SHP77 treated with DMSO at 0.1 percent for 48 hours (cell line): ENCODE results near the gene FRMD6.
"Not testable (repeated sequence)": the region's sequence is repeated elsewhere in the genome, so short reads cannot be mapped to it uniquely, and the experiment has no call there.

Experiments
- DNase-seq: peaks from one replicate; lab custom pipeline; 2025; lab: John Stamatoyannopoulos, UW

Gene FRMD6

DNA sequence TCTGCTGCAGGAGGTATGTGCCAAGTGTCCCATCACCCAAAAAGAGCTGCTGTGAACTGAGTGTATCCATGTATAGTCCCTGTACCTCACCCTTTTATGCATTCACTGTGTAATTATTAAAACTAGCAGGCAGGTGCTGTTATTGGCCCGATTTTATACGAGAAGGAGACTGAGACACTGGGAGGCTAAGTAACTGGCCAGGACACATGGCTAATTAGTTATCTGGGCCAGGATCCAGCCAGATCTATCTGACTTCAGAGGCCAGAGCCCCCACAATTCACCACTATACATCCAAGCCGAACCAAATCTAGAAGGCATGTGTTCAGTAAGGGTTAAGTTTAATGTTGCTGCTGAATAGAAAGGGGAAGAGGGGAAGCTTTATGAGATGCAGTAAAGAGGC, 73.4 kb downstream of the FRMD6 start:
- no peak for DNase-seq

DNA sequence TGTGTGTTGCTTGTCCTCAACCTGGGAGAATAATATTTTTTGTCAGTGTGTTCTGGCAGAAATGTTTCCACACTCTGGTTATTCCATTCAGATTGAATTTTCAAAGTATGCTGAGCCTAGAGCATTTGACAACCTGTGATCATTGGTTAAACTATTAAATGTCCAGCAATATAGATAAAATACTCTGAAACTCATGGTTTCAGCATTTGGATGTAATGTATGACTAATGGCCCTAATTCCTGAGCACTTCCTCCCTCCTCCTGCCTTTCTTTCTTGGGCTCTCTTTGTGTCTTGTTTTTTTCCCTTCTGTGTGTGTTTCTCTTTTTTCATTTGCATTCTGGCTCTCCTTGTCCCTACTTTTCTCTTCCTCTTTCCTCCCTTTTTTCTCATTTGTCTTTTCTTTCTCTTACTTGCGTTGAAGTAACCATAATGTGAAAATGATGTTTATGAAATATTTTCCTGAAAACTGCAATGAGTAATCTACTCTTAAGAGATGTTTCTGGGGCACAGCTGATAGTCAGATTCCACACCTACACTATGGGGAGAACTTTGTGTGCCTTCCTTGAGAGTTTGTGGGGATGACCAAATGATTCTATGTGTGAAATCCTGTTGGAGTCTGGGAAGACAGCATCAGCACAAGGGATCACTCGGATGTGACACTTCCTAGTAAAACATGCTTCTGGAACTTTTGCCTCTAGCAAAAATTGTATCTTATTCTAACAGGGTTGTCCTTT, 74.6 kb downstream of the FRMD6 start:
- DNase-seq, result no peak

DNA sequence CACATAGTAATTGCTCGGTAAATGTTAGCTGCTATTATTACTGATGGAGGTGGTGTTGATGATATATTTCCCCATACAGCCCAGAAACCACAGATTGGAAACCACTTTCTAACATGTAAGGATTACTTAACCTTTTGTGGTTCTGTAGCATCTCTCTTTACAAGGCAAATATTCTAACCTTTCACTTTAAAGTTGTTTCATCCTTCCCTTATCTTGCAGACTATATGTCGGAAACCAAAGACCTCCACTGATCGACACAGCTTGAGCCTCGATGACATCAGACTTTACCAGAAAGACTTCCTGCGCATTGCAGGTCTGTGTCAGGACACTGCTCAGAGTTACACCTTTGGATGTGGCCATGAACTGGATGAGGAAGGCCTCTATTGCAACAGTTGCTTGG, 75.8 kb downstream of the FRMD6 start:
- DNase-seq, result no peak

DNA sequence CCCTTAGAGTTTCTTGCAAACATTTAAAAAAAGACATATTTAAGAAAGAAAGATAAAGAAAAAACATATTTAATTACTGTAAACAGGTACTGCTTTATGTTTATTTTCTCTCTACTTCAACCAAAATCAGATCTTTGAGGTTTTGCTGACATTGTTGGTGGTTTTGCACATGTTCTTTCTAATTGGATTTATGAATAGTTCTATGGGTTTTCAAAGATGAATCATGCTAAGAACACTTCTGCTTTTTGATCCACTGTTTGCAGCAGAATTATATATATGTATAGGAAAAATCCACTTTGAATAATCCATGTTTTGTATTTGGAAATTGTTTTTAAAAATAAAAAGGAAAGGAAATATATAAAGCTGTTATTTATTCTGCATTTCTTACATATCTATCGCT, 78.4 kb downstream of the FRMD6 start:
- DNase-seq, result no peak

DNA sequence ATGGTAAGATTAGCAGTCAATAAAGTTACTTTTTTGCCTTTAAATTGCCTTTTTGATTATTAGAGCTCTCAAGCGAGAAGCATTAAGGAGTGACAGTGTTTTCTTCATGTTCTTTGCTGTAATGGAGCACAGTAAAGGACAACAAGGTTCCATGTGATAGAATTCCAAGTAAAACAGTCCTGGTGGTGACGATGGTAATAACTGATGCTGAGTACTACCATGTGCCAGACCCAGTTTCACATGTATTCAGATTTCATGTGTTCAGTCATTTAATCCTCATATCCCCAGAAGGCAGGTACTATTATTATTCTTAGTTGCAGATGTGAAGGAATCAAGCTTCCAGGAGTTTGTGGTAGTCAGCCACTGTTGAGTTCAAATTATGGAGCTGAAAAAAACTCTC, 79.0 kb downstream of the FRMD6 start:
- no peak for DNase-seq

DNA sequence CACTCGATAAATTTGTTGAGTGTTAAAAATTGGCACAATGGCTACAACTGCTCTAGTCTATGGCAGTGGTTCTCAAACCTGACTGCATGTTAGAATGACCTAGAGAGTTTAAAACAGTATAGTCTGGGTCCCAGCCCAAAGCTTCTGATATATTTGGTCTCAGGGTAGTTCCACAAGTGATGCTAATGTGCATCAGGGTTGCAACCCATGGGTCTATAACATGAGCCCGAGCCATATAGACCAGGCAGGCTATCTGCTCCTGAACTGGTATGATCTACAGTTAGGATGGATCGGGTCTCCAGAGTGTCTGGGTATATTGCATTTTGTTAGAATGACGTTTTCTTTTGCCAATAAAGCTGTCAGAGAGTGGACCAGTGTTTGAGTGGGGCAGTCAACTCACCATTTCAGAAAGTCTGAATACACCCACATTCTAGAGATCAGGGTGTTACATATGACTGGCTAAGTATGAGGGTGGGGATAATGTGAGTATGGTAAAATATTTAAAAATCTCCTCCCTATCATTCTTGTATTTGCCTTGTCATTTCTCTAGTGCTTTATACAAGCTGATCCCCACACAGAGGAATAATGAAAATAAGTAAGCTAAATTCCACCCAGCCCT, 80.9 kb downstream of the FRMD6 start:
- no peak for DNase-seq

DNA sequence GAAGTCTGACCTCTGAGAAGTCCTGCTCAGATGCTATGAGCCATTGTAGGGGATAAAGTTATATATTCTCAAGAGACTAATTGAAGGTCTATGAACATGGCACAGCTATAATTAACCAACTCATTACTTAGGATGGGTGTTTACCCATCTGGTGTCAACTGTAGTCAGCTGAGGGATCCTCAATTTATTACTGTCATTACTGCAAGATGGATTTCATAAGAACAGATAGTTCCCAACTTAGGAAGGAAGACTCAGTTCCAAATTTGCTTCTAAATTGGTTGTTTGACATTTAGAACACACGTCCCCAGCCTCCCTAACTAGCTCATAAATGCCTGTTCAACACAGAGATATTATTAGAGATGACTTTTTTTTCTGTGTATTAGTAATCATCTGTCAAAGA, 81.4 kb downstream of the FRMD6 start:
- DNase-seq, result no peak

DNA sequence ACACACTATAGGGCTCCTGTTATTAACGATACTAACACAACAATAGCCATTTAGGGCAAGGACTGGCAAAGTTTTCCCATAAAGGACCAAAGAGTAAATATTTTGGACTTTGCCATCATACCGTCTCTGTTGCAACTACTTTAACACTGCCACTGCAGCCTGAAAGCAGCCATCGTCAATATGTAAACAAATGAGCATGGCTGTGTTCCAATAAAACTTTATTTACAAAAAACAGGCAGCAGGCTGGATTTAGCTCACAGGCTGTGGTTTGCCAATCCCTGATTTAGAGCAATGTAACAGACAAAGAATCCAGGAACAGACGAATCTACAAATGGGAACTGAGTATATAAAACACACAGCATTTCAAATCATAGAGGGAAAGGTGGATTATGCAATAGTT, 84.1 kb downstream of the FRMD6 start:
- no peak for DNase-seq

DNA sequence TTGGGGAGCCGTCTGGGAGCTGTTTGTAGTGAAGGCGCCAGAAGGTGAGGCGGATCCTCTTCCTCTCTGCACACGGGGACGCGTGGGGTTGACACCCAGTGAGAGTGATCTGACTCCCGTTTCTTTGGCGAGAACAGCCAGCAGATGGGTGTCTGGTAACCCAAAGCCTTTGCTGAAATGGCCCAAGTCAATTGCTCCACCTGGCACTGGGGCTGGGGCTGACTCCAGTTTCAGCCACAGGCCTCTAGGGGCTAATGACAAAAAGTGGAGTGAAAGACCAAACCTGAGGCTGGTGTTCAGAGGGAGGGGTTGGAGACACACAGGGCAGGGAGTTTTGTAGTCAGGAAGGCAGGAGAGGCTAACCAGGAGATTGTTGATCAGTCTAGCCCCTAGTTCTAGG, 87.0 kb downstream of the FRMD6 start:
- DNase-seq, result no peak

DNA sequence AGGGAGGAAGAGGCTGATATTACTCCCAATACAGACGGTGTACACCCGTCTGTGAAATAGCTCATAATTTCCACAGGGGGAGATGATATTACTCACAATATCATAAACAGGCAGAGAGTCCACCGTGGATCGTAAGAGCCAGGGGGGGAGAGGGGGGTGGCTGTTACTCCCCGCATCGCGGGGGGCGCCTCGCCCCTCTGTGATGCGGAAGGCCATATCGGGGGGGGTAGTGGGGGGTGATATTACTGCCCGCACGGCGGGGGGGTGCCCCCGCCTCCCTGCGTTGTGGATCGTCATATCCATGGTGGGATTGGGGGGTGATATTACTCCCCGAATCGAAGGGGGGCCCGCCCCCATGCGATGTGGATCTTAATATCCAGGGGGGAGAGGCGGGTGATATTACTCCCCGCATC, 91.9 kb downstream of the FRMD6 start:
- DNase-seq, result no peak

DNA sequence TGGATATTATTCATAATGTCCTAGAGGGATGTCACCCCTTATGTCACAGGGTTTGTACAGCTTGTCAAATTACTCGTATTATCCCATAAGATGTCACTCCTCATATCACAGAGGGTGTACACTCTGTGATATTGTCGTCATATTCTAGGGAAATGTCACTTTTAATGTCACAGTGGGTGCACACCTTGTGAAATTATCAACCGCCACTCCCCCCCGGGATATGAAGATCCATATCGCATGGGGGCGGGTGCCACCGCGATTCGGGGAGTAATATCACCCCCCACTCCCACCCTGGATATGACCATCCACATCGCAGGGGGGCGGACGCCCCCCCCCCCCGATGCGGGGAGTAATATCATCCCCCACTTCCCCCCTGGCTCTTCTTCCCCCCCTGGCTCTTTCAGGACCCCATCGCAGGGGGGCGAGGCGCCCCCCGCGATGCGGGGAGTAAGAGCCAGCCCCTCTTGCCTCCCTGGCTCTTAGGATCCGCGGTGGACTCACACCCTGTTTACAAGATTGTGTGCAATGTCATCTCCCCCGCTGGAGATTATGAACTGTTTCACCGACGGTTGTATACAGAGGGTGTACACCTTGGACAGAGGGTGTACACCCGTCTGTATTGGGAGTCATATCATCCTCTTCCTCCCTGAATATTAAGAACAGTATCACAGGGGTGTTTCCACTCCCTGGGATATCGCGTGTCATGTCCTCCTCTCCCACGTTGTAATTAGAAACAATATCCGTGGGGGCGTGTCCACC, 92.8 kb downstream of the FRMD6 start:
- no peak for DNase-seq

DNA sequence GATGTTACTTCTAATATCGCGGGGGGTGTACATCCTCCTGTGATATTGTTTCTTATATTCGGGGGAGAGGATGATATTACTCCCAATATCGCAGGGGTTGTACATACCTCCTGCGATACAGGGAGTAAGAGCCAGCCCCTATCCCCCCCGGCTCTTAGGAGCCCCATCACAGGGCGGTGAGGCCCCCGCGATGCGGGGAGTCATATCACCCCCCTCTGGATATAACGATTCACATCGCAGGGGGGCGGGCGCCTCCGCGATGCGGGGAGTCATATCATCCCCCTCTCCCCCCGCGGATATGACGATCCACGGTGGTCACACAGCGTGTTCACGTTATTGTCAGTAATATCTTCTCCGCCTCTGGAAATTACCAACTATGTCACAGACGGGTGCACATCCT, 95.1 kb downstream of the FRMD6 start:
- DNase-seq, result not testable (repeated sequence)

DNA sequence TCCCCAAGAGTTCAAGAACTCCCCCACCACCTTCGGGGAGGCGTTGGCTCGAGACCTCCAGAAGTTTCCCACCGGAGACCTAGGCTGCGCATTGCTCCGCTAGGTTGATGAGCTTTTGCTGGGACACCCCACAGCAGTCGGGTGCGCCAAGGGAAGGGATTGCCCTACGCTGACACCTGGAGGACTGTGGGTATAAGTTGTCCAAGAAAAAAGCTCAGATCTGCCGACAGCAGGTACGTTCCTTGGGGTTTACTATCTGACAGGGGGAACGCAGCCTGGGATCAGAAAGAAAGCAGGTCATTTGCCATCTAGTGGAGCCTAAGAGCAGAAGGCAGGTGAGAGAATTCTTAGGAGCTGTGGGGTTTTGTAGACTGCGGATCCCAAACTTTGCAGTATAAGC, 98.8 kb downstream of the FRMD6 start:
- no peak for DNase-seq

DNA sequence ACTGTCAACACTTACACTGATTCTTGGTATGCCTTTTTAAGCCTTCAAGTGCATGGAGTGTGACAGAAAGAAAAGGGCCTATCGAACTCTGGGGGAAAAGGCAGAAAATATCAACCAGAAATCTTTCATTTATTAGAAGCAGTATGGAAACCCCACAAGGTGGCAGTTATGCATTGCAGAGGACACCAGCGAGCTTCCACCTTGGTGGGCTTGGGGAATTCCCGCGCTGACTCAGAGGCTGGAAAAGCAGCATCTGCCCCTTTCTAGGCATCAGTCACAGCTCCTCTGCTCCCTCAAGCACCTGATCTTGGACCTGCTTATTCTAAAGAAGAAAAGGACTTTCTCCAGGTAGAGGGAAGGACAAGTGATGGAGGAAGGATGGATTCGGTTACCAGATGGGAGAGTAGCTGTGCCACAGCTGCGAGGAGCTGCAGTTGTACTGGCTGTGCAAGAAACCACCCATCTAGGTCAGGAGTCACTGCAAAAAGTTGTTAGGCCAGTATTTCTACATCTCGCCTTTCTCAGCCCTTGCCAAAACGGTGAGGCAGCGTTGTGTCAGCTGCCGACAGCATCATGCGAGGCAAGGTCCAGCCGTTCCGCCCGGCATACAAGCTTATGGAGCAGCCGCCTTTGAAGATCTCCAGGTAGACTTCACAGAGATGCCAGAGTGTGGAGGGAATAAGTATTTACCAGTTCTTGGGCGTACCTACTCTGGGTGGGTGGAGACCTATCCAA, 100.1 kb downstream of the FRMD6 start:
- DNase-seq, result not testable (repeated sequence)

DNA sequence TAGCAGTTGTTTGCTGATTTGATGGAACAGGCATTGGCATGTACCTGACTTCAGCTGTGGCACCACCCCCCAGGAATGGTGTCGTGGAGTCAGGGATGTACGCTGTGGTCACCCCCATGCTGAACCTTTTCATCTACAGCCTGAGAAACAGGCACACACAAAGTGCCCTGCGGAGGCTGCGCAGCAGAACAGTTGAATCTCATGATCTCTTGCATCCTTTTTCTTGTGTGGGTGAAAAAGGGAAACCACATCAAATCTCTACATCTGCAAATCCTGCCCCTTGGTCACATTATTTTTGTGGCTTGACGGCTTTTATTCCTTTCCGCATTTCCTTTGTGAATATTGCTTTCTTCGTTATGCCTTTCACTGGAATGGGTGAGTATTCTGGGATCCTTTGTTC, 106.0 kb downstream of the FRMD6 start:
- DNase-seq, result not testable (repeated sequence)

DNA sequence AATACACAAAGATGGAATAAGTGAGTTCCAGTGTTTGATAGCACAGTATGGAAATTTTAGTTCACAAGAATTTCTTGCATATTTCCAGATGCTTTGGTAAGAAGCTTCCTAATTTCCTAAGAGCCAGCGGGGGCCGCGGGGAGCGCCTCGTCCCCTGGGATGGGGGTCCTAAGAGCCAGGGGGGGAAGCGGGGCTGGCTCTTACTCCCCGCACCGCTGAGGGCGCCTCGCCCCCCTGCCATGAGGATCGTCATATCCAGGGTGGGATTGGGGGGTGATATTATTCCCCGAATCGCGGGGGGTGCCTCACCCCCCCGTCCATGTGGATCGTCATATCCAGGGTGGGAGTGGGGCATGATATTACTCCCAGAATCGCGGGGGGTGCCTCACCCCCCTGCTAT, 108.2 kb downstream of the FRMD6 start:
- DNase-seq, result no peak

DNA sequence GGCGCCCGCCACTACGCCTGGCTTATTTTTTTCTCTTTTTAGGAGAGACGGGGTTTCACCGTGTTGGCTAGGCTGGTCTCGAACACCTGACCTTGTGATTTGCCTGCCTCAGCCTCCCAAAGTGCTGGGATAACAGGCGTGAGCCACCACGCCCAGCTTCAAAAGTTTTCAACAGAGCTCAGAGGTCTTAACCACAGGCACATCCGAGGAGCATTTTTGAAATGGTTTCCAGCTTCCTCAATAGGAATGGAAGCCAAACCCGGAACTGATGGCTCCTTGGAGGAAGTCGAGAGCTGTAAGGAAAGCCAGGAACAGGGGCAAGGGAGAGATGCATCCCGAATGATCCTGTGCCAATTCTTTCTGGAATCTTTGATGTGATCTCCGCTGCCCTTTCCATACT, 114.0 kb downstream of the FRMD6 start:
- not testable (repeated sequence) for DNase-seq

DNA sequence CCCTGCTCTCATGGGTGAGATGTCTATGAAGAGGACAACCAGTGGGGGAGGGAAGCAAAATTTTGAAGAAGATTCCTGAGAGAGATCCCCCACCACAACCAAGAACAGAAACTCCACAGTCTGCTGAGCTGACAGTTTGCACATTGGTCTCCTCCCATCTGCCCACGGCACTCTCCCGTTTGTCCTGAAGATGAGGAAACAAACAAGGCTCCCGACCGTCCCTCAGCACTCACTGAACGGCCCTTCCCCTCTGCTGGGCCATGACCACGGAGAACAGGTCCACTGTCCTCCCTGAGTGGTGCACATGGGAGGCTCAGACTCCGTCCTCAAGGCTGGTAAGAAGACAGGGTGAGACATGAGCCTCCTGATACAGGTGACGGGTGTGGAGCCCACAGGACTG, 114.9 kb downstream of the FRMD6 start:
- DNase-seq, result not testable (repeated sequence)

DNA sequence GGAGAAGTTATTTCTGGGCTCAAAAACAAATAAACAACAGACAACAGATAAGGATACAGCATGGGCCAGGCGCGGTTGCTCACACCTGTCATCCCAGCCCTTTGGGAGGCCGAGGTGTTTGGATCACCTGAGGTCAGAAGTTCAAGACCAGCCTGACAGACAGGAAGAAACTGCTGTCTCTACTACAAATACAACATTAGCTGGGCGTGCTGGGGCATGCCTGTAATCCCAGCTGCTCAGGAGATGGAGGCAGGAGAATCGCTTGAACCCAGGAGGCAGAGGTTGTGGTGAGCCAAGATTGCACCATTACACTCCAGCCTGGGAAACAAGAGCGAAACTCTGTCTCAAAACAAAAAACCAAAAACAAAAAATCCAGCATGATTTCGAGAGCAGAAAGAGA, 117.6 kb downstream of the FRMD6 start:
- DNase-seq, result not testable (repeated sequence)

DNA sequence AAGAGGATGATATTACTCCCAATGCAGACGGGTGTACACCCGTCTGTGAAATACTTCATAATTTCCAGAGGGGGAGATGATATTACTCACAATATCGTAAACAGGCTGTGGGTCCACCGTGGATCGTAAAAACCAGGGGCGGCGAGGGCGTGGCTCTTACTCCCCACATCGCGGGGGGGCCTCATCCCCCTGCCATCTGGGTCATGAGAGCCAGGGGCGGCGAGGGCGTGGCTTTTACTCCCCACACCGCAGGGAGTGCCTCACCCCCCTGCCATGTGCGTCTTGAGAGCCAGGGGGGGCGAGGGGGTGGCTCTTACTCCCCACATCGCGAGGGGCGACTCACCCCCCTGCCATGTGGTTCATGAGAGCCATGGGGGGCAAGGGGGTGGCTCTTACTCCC, 122.5 kb downstream of the FRMD6 start:
- no peak for DNase-seq

DNA sequence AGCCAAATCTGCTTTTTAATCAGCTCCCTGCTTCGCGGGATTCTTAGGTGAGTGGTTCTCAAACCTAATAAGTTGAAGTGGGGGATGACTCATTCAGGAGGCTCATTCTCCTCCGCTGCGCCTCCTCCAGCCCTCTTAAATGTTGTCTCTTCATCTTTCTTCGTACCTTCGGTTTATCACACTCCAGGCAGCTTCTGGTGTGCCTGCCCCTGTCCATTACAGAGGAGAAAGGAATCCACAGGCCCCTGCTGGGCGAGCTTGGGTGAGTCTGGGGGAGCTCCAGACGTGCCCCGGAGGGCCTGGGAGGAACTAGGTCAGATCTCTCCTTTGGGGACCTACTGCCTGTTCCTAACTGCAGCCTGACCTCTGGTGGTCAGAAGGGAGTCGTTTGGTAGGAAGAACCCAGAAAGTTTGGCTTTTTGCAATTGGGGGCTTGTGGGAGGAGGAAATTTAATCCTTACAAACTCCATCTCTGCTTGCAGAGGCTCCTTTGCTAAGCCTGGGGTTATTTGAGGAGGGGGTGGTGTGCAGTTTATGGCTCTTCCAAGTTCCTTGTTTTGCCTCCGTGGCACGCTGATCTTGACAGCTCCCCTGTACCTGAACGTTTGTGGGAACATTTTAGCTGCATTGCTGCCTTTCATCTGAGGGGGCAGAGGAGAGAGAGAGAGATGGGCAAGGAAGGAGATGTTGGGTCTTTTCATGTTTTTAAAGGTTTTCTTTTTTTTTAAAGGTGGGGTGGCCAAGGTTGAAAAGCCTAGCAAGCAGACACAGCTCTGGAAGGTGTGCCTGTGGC, 124.6 kb downstream of the FRMD6 start:
- DNase-seq, result peak; percentile 59
